Central memory CD4-positive, alpha-beta T cell (primary cell): ENCODE results near the gene AQP1.

ENCODE experiments used
- DNase-seq: peaks from one replicate; pipeline ENCODE4 v3.0.0; 2022

The AQP1 gene

GRCh38 chr7:30922596-30922995, 10.9 kb downstream of the AQP1 start:
- DNase-seq: no peak

DNA sequence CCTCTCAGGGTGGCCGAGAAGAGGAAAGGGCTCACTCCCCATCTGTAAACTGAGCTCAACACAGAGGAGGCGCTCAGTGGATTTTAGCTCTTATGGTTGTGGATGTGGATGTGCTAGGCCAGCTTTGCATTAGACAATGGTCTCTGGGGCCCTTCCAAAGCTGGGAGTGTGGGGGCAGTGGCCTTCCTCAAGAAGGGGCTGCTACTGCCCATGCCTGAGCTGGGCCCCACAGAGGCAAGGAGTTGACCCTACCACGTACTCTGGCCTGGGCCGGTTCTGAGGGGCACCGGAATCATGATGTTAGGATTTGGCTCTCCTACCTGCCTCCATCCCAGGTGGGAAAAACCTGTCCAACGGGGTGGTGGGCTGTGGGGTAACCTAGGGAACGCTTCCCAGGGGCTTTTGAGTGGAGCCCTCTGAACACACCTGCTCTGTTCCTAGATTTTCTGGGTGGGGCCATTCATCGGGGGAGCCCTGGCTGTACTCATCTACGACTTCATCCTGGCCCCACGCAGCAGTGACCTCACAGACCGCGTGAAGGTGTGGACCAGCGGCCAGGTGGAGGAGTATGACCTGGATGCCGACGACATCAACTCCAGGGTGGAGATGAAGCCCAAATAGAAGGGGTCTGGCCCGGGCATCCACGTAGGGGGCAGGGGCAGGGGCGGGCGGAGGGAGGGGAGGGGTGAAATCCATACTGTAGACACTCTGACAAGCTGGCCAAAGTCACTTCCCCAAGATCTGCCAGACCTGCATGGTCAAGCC, 11.5 kb downstream of the AQP1 start:
- no peak for DNase-seq

DNA sequence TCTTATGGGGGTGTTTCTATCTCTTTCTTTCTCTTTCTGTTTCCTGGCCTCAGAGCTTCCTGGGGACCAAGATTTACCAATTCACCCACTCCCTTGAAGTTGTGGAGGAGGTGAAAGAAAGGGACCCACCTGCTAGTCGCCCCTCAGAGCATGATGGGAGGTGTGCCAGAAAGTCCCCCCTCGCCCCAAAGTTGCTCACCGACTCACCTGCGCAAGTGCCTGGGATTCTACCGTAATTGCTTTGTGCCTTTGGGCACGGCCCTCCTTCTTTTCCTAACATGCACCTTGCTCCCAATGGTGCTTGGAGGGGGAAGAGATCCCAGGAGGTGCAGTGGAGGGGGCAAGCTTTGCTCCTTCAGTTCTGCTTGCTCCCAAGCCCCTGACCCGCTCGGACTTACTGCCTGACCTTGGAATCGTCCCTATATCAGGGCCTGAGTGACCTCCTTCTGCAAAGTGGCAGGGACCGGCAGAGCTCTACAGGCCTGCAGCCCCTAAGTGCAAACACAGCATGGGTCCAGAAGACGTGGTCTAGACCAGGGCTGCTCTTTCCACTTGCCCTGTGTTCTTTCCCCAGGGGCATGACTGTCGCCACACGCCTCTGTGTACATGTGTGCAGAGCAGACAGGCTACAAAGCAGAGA, 12.2 kb downstream of the AQP1 start:
- DNase-seq: no peak

GRCh38 chr7:30924624-30925023, 13.0 kb downstream of the AQP1 start:
- no peak for DNase-seq

- DNase-seq: no peak
Observed at GRCh38 chr7:30925117-30925516, 13.5 kb downstream of the AQP1 start.

- DNase-seq: no peak
Observed at GRCh38 chr7:30925913-30926312, 14.3 kb downstream of the AQP1 start.

DNA sequence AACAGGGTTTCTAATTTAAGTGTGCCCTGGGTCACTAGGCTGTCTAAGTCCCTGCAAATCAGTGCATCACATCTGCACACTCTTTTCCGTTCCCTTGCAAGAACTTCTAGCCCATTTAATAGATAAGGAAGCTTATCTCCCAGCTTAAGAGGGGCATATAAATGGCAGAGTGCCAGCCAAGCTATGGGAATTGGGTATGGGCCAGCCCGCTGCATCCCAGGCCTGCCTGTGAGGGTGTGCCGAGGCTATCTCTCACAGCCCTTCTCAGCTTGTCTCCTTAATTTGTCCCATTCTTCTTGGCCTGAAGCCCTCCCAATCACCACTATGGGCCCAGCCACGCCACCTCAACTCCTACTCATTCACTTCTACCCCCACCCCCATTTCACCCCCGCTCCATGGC, 14.7 kb downstream of the AQP1 start:
- DNase-seq: no peak

- DNase-seq: no peak
Observed at GRCh38 chr7:30927040-30927439, 15.4 kb downstream of the AQP1 start.

DNA sequence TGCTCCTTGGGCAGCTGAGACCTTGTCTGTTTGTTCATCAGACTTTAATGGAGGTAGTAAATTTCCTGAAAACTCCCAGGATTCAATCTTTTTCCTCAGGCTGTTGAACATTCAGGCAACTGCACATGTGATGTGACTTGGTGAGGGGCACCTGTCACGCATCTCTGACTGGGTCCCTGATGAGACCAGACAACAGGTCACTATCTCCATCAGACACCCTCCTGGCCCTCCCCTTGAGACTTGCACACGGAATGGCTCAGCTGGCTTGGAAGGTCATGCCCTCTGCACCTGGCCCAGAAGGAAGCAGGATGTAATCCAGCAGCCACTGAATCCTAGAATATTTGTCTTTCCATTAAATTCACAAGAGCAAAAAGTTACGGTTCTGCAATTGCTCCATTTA, 15.9 kb downstream of the AQP1 start:
- no peak for DNase-seq

DNA sequence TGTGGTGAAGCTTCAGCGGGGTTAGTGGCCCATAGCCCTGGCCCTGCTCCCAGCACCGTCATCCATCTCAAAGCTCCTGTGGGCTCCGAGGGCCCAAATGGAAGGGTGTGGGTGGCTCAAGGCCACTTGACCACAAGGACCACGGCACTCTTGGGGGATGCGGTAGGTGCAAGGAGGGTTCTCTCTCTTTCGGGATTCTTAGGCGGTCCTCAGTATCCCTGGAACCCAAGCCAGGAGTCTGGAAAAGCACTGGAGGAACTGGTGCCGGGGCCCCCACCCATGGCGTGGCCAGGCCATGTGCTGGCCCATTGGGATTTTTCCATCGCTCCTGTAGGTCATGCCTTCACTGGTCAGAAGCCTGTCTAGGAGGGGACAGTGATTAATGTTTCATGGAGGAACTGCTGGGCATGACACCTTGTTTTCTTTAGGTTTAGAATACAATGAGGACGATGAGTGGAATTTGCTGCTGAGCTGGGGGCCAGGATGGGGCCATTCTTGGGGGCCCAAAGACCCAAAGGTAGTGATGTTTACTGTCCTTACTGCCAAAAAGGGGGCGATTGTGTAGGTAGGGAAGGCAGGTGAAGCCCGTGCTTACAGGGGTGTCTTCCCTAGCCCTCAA, 16.7 kb downstream of the AQP1 start:
- DNase-seq: no peak

DNA sequence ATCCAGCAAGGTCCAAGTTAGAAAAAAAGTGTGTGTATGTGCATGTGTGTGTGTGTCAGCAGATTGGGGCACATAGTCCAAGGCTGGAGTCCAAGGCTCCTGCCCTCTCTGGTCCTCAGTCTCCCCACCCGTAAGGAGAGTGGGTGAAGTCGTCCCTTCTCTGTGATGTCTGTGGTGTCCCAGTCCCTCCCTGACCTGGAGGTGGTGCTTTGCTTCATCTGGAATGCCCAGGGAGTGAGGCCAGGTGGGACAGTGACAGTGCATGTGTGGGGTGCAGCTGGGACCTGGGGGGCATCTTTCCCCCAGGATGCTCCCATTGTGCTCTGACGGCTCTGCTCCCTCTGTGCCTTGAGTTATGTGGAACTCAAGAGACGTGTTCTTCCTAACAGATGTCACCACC, 18.0 kb downstream of the AQP1 start:
- no peak for DNase-seq

DNA sequence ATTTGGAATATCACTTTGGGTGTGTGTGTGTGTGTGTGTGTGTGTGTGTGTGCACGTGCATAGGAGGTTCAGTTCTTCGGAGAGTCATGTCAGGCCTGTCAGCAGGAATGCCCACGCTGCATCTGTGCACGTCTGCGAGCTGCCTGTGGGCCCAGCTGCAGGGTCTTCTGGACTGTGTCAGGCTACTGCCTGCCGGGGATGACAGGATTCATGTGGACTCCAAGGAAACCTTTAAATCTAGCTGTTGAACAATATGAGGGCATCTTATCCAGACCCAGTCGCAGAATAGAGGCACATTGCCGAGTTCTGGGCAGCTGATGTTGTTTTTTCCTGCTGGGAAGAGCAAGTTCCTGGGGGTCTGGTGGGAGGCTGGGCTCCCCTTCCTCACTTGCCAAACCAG, 19.0 kb downstream of the AQP1 start:
- no peak for DNase-seq

GRCh38 chr7:30931161-30931928, 19.7 kb downstream of the AQP1 start:
- DNase-seq: no peak

GRCh38 chr7:30931929-30932540, 20.4 kb downstream of the AQP1 start:
- no peak for DNase-seq

DNA sequence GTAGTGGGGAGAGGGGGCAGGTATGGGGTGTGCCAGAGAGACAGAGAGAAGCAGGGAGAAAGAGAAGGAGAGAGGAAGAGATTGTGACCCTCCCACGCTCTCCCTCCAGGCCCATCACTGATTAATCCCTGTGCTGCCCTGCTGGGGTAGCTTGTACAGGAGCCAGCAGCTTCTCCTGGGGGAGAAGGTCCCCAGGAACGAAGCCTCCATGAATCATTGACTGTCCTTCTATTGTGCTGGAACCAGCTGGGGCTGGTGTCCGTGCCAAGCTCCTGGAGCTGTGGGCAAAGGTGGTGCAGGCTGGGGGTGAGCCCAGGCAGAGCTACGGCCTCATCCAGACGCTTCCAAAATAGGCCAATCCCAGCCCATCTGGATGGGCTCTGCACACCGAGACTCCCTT, 20.9 kb downstream of the AQP1 start:
- no peak for DNase-seq

DNA sequence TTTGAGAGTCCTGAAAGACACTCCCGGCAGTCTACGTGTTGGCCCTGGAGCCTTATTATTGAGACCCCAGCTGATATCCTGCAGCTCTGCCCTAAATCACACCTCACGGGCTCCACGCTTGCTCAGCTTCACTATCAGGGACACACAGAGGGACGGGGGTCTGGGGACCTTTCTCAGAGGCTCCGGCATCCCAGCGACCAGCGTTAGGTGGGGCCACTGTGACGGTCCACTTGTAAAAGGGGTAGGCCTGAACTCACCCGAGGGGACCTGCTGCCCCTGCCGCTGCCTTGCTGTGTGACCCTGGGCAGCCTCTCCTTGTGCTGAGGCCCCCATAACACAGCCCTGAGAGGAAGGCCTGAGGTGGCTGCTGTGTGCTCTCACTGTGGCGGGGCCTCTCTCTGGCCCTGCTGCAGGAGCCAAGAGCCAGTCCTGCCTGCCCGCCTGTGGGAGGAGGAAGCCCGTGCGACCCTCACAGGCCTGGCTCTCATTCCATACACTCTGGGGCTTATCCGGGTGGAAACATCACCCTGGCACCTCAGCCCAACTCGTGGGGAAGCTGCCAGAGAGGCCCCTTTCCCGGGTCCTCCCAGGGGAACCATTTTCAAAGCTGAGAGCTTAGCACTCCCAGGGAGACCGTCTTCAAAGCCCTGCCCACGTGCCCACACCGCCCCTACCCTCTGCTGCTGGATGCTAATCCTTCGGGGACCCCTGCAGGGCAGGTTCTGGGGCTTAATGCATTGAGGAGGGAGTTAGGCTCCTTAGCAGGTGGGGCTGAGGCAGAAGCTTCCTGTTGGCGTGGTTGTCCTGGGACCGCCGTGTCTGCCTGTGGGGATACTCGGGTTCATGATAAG, 21.7 kb downstream of the AQP1 start:
- DNase-seq: no peak

DNA sequence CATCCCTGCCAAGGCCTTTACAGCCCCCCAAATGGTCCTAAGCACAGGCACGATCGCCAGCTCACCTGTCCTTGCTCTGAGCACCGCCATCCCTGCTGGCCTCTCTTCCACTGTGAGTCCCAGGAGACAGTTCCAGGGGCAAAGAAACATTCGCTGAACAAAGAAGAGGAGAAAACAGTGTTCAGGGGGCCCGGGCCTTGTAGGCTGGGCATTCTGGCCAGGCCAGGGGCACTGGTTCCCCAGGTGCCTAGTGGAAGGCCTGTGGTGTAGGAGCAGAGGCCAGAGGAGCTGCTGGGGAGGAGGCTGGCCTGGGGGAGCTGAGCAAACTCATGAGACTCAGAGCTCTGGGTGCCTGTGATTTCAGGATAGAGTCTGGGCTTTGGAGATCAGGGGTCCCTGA, 22.6 kb downstream of the AQP1 start:
- DNase-seq: no peak

GRCh38 chr7:30934732-30935568, 23.3 kb downstream of the AQP1 start:
- no peak for DNase-seq

GRCh38 chr7:30935569-30935877, 23.9 kb downstream of the AQP1 start:
- DNase-seq: no peak

GRCh38 chr7:30936650-30937245, 25.1 kb downstream of the AQP1 start:
- DNase-seq: no peak

DNA sequence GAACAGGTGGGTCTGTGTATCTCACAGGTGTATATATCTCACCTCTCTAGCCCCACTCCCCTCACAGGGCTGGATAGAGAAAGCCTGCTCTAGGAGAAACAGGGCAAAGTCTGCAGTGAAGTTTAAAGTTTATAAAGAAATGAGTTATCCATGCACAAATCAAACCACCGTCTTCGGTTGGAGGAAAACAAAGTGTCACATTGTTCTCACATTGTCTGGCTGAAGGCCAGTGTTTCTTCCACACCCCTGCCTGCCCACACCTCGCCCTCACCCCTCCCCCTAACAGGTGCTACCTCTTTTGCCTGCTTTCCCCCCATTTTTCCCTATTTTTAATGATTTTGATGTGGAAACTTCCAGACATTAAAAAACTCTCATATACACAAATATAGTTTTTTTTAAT, 25.8 kb downstream of the AQP1 start:
- no peak for DNase-seq
